ENCODE measurements around the gene PTGES.

- TF ChIP-seq EZH2 (IDR thresholded peaks at IDR 0.05; ENCODE audit: low read depth, unreplicated experiment) (no peak), JUNB (IDR thresholded peaks at IDR 0.05; ENCODE audit: unreplicated experiment) (no peak), EZH2phosphoT487 (IDR thresholded peaks at IDR 0.05; ENCODE audit: unreplicated experiment) (no peak), POLR2AphosphoS5 (IDR thresholded peaks at IDR 0.05; ENCODE audit: low read depth) (no peak), NANOG (IDR thresholded peaks at IDR 0.05; ENCODE audit: borderline replicate concordance) (no peak), STAT1 (IDR thresholded peaks at IDR 0.05; ENCODE audit: unreplicated experiment) (no peak), ZNF114 (CRISPR knock-in tag; IDR thresholded peaks at IDR 0.05) (no peak)
- TF ChIP-seq, protein P1, sequence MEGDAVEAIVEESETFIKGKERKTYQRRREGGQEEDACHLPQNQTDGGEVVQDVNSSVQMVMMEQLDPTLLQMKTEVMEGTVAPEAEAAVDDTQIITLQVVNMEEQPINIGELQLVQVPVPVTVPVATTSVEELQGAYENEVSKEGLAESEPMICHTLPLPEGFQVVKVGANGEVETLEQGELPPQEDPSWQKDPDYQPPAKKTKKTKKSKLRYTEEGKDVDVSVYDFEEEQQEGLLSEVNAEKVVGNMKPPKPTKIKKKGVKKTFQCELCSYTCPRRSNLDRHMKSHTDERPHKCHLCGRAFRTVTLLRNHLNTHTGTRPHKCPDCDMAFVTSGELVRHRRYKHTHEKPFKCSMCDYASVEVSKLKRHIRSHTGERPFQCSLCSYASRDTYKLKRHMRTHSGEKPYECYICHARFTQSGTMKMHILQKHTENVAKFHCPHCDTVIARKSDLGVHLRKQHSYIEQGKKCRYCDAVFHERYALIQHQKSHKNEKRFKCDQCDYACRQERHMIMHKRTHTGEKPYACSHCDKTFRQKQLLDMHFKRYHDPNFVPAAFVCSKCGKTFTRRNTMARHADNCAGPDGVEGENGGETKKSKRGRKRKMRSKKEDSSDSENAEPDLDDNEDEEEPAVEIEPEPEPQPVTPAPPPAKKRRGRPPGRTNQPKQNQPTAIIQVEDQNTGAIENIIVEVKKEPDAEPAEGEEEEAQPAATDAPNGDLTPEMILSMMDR (conservative IDR thresholded peaks at IDR 0.05; ENCODE audit: low read depth in 2 of 2) = no peak
- TF ChIP-seq, protein P2, sequence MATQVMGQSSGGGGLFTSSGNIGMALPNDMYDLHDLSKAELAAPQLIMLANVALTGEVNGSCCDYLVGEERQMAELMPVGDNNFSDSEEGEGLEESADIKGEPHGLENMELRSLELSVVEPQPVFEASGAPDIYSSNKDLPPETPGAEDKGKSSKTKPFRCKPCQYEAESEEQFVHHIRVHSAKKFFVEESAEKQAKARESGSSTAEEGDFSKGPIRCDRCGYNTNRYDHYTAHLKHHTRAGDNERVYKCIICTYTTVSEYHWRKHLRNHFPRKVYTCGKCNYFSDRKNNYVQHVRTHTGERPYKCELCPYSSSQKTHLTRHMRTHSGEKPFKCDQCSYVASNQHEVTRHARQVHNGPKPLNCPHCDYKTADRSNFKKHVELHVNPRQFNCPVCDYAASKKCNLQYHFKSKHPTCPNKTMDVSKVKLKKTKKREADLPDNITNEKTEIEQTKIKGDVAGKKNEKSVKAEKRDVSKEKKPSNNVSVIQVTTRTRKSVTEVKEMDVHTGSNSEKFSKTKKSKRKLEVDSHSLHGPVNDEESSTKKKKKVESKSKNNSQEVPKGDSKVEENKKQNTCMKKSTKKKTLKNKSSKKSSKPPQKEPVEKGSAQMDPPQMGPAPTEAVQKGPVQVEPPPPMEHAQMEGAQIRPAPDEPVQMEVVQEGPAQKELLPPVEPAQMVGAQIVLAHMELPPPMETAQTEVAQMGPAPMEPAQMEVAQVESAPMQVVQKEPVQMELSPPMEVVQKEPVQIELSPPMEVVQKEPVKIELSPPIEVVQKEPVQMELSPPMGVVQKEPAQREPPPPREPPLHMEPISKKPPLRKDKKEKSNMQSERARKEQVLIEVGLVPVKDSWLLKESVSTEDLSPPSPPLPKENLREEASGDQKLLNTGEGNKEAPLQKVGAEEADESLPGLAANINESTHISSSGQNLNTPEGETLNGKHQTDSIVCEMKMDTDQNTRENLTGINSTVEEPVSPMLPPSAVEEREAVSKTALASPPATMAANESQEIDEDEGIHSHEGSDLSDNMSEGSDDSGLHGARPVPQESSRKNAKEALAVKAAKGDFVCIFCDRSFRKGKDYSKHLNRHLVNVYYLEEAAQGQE (IDR thresholded peaks at IDR 0.05; ENCODE audit: unreplicated experiment) = no peak
- TF ChIP-seq, protein P3, sequence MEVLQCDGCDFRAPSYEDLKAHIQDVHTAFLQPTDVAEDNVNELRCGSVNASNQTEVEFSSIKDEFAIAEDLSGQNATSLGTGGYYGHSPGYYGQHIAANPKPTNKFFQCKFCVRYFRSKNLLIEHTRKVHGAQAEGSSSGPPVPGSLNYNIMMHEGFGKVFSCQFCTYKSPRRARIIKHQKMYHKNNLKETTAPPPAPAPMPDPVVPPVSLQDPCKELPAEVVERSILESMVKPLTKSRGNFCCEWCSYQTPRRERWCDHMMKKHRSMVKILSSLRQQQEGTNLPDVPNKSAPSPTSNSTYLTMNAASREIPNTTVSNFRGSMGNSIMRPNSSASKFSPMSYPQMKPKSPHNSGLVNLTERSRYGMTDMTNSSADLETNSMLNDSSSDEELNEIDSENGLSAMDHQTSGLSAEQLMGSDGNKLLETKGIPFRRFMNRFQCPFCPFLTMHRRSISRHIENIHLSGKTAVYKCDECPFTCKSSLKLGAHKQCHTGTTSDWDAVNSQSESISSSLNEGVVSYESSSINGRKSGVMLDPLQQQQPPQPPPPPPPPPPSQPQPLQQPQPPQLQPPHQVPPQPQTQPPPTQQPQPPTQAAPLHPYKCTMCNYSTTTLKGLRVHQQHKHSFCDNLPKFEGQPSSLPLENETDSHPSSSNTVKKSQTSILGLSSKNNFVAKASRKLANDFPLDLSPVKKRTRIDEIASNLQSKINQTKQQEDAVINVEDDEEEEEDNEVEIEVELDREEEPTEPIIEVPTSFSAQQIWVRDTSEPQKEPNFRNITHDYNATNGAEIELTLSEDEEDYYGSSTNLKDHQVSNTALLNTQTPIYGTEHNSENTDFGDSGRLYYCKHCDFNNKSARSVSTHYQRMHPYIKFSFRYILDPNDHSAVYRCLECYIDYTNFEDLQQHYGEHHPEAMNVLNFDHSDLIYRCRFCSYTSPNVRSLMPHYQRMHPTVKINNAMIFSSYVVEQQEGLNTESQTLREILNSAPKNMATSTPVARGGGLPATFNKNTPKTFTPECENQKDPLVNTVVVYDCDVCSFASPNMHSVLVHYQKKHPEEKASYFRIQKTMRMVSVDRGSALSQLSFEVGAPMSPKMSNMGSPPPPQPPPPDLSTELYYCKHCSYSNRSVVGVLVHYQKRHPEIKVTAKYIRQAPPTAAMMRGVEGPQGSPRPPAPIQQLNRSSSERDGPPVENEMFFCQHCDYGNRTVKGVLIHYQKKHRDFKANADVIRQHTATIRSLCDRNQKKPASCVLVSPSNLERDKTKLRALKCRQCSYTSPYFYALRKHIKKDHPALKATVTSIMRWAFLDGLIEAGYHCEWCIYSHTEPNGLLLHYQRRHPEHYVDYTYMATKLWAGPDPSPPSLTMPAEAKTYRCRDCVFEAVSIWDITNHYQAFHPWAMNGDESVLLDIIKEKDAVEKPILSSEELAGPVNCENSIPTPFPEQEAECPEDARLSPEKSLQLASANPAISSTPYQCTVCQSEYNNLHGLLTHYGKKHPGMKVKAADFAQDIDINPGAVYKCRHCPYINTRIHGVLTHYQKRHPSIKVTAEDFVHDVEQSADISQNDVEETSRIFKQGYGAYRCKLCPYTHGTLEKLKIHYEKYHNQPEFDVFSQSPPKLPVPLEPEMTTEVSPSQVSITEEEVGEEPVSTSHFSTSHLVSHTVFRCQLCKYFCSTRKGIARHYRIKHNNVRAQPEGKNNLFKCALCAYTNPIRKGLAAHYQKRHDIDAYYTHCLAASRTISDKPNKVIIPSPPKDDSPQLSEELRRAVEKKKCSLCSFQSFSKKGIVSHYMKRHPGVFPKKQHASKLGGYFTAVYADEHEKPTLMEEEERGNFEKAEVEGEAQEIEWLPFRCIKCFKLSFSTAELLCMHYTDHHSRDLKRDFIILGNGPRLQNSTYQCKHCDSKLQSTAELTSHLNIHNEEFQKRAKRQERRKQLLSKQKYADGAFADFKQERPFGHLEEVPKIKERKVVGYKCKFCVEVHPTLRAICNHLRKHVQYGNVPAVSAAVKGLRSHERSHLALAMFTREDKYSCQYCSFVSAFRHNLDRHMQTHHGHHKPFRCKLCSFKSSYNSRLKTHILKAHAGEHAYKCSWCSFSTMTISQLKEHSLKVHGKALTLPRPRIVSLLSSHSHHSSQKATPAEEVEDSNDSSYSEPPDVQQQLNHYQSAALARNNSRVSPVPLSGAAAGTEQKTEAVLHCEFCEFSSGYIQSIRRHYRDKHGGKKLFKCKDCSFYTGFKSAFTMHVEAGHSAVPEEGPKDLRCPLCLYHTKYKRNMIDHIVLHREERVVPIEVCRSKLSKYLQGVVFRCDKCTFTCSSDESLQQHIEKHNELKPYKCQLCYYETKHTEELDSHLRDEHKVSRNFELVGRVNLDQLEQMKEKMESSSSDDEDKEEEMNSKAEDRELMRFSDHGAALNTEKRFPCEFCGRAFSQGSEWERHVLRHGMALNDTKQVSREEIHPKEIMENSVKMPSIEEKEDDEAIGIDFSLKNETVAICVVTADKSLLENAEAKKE (CRISPR knock-in tag; IDR thresholded peaks at IDR 0.05) = no peak
Measured at GRCh38 chr9:129785866-129786265, 33.0 kb upstream of the PTGES start.

Data from GM23338 (cell line).